ENCODE data around the gene AFF3.

AFF3 gene

GRCh38 chr2:99970292-99970868, 172.0 kb downstream of the AFF3 start:
- H3K9me3 ChIP-seq = no peaks in the 10 kb centered on the region
- no peaks in the 10 kb centered on the region for H3K27me3 ChIP-seq
- H3K36me3 ChIP-seq = no peaks in the 10 kb centered on the region
- no peak for DNase-seq
- no peak for TF ChIP-seq CTCF (IDR thresholded peaks at IDR 0.05; ENCODE audit: low read depth, low read length)
- H3K4me1 ChIP-seq = peaks cover 4% of the 10 kb centered on the region; the same call in 1 of the 2 replicates
- H3K4me3 ChIP-seq (ENCODE audit: low read depth, low read length) = no peak overlapping the region

GRCh38 chr2:99961196-99961913, 181.0 kb downstream of the AFF3 start:
- H3K27me3 ChIP-seq = no peaks in the 10 kb centered on the region
- H3K4me3 ChIP-seq (ENCODE audit: low read depth, low read length) = no peak overlapping the region
- H3K4me1 ChIP-seq = no peaks in the 10 kb centered on the region
- no peak for TF ChIP-seq CTCF (IDR thresholded peaks at IDR 0.05; ENCODE audit: low read depth, low read length)
- no peaks in the 10 kb centered on the region for H3K9me3 ChIP-seq
- no peak for DNase-seq
- no peaks in the 10 kb centered on the region for H3K36me3 ChIP-seq

GRCh38 chr2:99960790-99961189, 181.6 kb downstream of the AFF3 start:
- H3K9me3 ChIP-seq = no peaks in the 10 kb centered on the region
- DNase-seq = no peak
- H3K4me3 ChIP-seq (ENCODE audit: low read depth, low read length) = no peak overlapping the region
- TF ChIP-seq CTCF (IDR thresholded peaks at IDR 0.05; ENCODE audit: low read depth, low read length) = no peak
- H3K27me3 ChIP-seq = no peaks in the 10 kb centered on the region
- H3K4me1 ChIP-seq = no peaks in the 10 kb centered on the region
- no peaks in the 10 kb centered on the region for H3K36me3 ChIP-seq

GRCh38 chr2:99960291-99960690, 182.1 kb downstream of the AFF3 start:
- no peak for DNase-seq
- Histone ChIP-seq H3K27me3 (no peaks in the 10 kb centered on the region), H3K4me3 (ENCODE audit: low read depth, low read length) (no peak overlapping the region), H3K36me3 (no peaks in the 10 kb centered on the region), H3K9me3 (no peaks in the 10 kb centered on the region), H3K4me1 (no peaks in the 10 kb centered on the region)
- TF ChIP-seq CTCF (IDR thresholded peaks at IDR 0.05; ENCODE audit: low read depth, low read length) = no peak

GRCh38 chr2:99959261-99960014, 183.0 kb downstream of the AFF3 start:
- no peaks in the 10 kb centered on the region for H3K4me1 ChIP-seq

More at GRCh38 chr2:99959261-99960014, 183.0 kb downstream of the AFF3 start:
- Histone ChIP-seq H3K9me3 (no peaks in the 10 kb centered on the region), H3K27me3 (no peaks in the 10 kb centered on the region), H3K4me3 (ENCODE audit: low read depth, low read length) (no peak overlapping the region), H3K36me3 (no peaks in the 10 kb centered on the region)
- TF ChIP-seq CTCF (IDR thresholded peaks at IDR 0.05; ENCODE audit: low read depth, low read length) = no peak
- DNase-seq = no peak
